IMR-90 (cell line): ENCODE results near the gene REC114. TPM values are rescaled to one million over a fixed set of nuclear protein-coding genes. Genes with fewer than 3 reads are reported as not detected.

ENCODE experiments used
- ATAC-seq: fragments of 200-7000 bp; cut with Tn5 transposase; 2 replicates; pipeline ENCODE4 v1.9.1; 2020; ENCODE audit warnings: low read depth, mild to moderate bottlenecking, moderate library complexity
- BruUV-seq: library from RNA; stranded (reverse); fragments of 400-500 nt; replicated peaks from 2 replicates; lab custom pipeline; 2021; lab: Mats Ljungman, UMichigan
- CTCF ChIA-PET: fragments of 300-600 bp; formaldehyde crosslinking; extraction: SDS; loops from one replicate; lab custom pipeline; 2021; ENCODE audit warnings: antibody characterized with exemption; lab: Yijun Ruan, JAX
- POLR2A ChIA-PET: fragments of 300-600 bp; sonication (Branson Sonifier 250); formaldehyde crosslinking; loops from one replicate; lab custom pipeline; 2022; ENCODE audit warnings: antibody characterized with exemption; ENCODE audit not compliant: unreplicated experiment; lab: Charles Lee
- DNase-seq: peaks from one replicate; pipeline ENCODE4 v3.0.0; 2013
- H2AFZ ChIP-seq: replicated peaks from 2 replicates; pipeline ENCODE3; 2013; ENCODE audit warnings: low read length, mild to moderate bottlenecking; ENCODE audit not compliant: poor library complexity
- H2AK5ac ChIP-seq: 2 replicates; pipeline ENCODE4 v1.6.1; 2013; ENCODE audit warnings: low read depth, low read length, inconsistent platforms
- H2AK9ac ChIP-seq: replicated peaks from 2 replicates; pipeline ENCODE3; 2013; ENCODE audit warnings: mild to moderate bottlenecking, low read depth, low read length, moderate library complexity; ENCODE audit not compliant: poor library complexity
- H2BK120ac ChIP-seq: 2 replicates; pipeline ENCODE4 v1.6.1; 2013; ENCODE audit warnings: low read depth, low read length, inconsistent platforms
- H2BK15ac ChIP-seq: 3 replicates; pipeline ENCODE4 v1.6.1; 2013; ENCODE audit warnings: low read depth, low read length, inconsistent platforms
- H2BK20ac ChIP-seq: 2 replicates; pipeline ENCODE4 v1.6.1; 2013; ENCODE audit warnings: low read depth, mild to moderate bottlenecking, inconsistent platforms, low read length, moderate library complexity
- H2BK5ac ChIP-seq: 2 replicates; pipeline ENCODE4 v1.6.1; 2013; ENCODE audit warnings: mild to moderate bottlenecking, low read depth, low read length, inconsistent platforms; ENCODE audit not compliant: poor library complexity, severe bottlenecking
- H3K14ac ChIP-seq: replicated peaks from 2 replicates; pipeline ENCODE4 v1.6.1; 2013; ENCODE audit warnings: low read depth, low read length, inconsistent platforms
- H3K18ac ChIP-seq: 2 replicates; pipeline ENCODE4 v1.6.1; 2013; ENCODE audit warnings: low read depth, low read length, control low read depth
- H3K23ac ChIP-seq: 2 replicates; pipeline ENCODE4 v1.6.1; 2013; ENCODE audit warnings: low read depth, low read length, inconsistent platforms
- H3K27ac ChIP-seq: 2 replicates; pipeline ENCODE4 v1.5.1; 2013; ENCODE audit warnings: mild to moderate bottlenecking, control low read depth, low read length; ENCODE audit not compliant: insufficient read depth
- H3K27me3 ChIP-seq: 2 replicates; pipeline ENCODE4 v1.6.1; 2013; ENCODE audit warnings: low read length; ENCODE audit not compliant: control insufficient read depth, insufficient read depth
- H3K36me3 ChIP-seq: 2 replicates; pipeline ENCODE4 v1.6.1; 2013; ENCODE audit warnings: low read length, mixed read lengths; ENCODE audit not compliant: control insufficient read depth, insufficient read depth
- H3K4ac ChIP-seq: 2 replicates; pipeline ENCODE4 v1.6.1; 2013; ENCODE audit warnings: low read depth, low read length, inconsistent platforms
- H3K4me1 ChIP-seq: 2 replicates; pipeline ENCODE4 v1.6.1; 2013; ENCODE audit warnings: low read length, mixed read lengths; ENCODE audit not compliant: control insufficient read depth, insufficient read depth
- H3K4me2 ChIP-seq: 2 replicates; pipeline ENCODE4 v1.6.1; 2013; ENCODE audit warnings: low read depth, mild to moderate bottlenecking, control low read depth, low read length, moderate library complexity
- H3K4me3 ChIP-seq: 2 replicates; pipeline ENCODE4 v1.5.1; 2013; ENCODE audit warnings: low read depth, mild to moderate bottlenecking, control low read depth, low read length, moderate library complexity; ENCODE audit not compliant: insufficient read depth
- H3K56ac ChIP-seq: 2 replicates; pipeline ENCODE4 v1.6.1; 2013; ENCODE audit warnings: low read length, inconsistent platforms; ENCODE audit not compliant: insufficient read depth; ENCODE audit errors: extremely low read depth
- H3K79me1 ChIP-seq, 2 experiments: 2 replicates each; pipeline ENCODE4 v1.6.1; 2013; ENCODE audit warnings: low read length in 2 of 2, inconsistent platforms in 1 of 2, low read depth in 1 of 2
- H3K9ac ChIP-seq: 2 replicates; pipeline ENCODE4 v1.6.1; 2013; ENCODE audit warnings: low read depth, low read length, control low read depth
- H3K9me1 ChIP-seq: 2 replicates; pipeline ENCODE4 v1.6.1; 2013; ENCODE audit warnings: low read length, inconsistent platforms; ENCODE audit not compliant: insufficient read depth
- H3K9me3 ChIP-seq: 2 replicates; pipeline ENCODE4 v1.6.1; 2013; ENCODE audit warnings: low read length; ENCODE audit not compliant: control insufficient read depth, insufficient read depth
- H4K20me1 ChIP-seq: 2 replicates; pipeline ENCODE4 v1.6.1; 2013; ENCODE audit warnings: low read length, inconsistent platforms; ENCODE audit not compliant: insufficient read depth
- H4K5ac ChIP-seq: 2 replicates; pipeline ENCODE4 v1.6.1; 2013; ENCODE audit warnings: mild to moderate bottlenecking, low read depth, low read length, control low read depth
- H4K8ac ChIP-seq, 2 experiments: 2 replicates each; pipeline ENCODE4 v1.6.1; 2013; ENCODE audit warnings: low read depth in 2 of 2, low read length in 2 of 2, control low read depth in 1 of 2, inconsistent platforms in 1 of 2
- H4K91ac ChIP-seq: 2 replicates; pipeline ENCODE4 v1.6.1; 2013; ENCODE audit warnings: low read depth, low read length, inconsistent platforms; ENCODE audit not compliant: insufficient read depth
- BHLHE40 ChIP-seq: fragments of 150-350 bp; IDR thresholded peaks from 2 replicates; pipeline ENCODE4 v1.6.1; 2016; ENCODE audit warnings: mild to moderate bottlenecking, low read depth, low read length
- CEBPB ChIP-seq: IDR thresholded peaks from 2 replicates; pipeline ENCODE4 v1.6.1; 2012; ENCODE audit warnings: low read depth, low read length, improper control_type of control experiment
- CHD1 ChIP-seq: IDR thresholded peaks from 2 replicates; pipeline ENCODE4 v1.6.1; 2012; ENCODE audit warnings: low read depth, low read length, improper control_type of control experiment
- FOS ChIP-seq: fragments of 150-350 bp; IDR thresholded peaks from 2 replicates; pipeline ENCODE4 v1.6.1; 2016; ENCODE audit warnings: low read depth, low read length
- MAFK ChIP-seq: IDR thresholded peaks from 2 replicates; pipeline ENCODE4 v1.6.1; 2012; ENCODE audit warnings: low read depth, low read length, improper control_type of control experiment
- MAZ ChIP-seq: IDR thresholded peaks from 2 replicates; pipeline ENCODE4 v1.6.1; 2012; ENCODE audit warnings: low read depth, mild to moderate bottlenecking, low read length, improper control_type of control experiment, moderate library complexity, borderline replicate concordance
- NFE2L2 ChIP-seq: fragments of 150-350 bp; IDR thresholded peaks from 2 replicates; pipeline ENCODE4 v1.6.1; 2016; ENCODE audit warnings: low read depth, mild to moderate bottlenecking, low read length
- RFX5 ChIP-seq: IDR thresholded peaks from 2 replicates; pipeline ENCODE4 v1.8.0; 2012; ENCODE audit warnings: low read depth, mild to moderate bottlenecking, low read length, moderate library complexity
- SMC3 ChIP-seq: fragments of 150-350 bp; IDR thresholded peaks from 2 replicates; pipeline ENCODE4 v1.6.1; 2016; ENCODE audit warnings: low read depth, mild to moderate bottlenecking, antibody characterized with exemption, low read length, moderate library complexity
- WGBS, 2 experiments: methylation state at CpG; one replicate each; pipeline versions ENCODE4 v1.1.5 to v1.1.7; 2013; ENCODE audit warnings: missing lambda C conversion rate in 2 of 2; ENCODE audit not compliant: insufficient read length in 1 of 2; ENCODE audit errors: extremely low coverage in 2 of 2; 5-methylcytosine and 5-hydroxymethylcytosine counted together
- dilution Hi-C: fragments of 300-500 bp; cut with HindIII; formaldehyde crosslinking; loops from one replicate; pipeline ENCODE4 v1.14.3; 2018; ENCODE audit warnings: low sequenced_read_pairs; ENCODE audit not compliant: unreplicated experiment
- in situ Hi-C: fragments of 300-500 bp; cut with MboI; formaldehyde crosslinking; loops from 3 replicates; pipeline ENCODE4 v1.14.3; 2019; ENCODE audit warnings: low sequenced_read_pairs, inconsistent platforms, mixed read lengths
- intact Hi-C: fragments of 100-400 bp; cut with micrococcal nuclease; formaldehyde crosslinking; loops from 2 replicates; pipeline ENCODE4 v1.10.0; 2022
- polyA plus RNA-seq, 3 experiments: library from polyadenylated mRNA; depleted of rRNA; stranded (reverse); fragments of >200 nt; gene quantifications; 2 replicates each; pipeline ENCODE4 v1.2.3, GENCODE V29; 2012; ENCODE audit warnings: low replicate concordance in 1 of 3
- total RNA-seq: library from RNA; depleted of rRNA; stranded (reverse); fragments of >200 nt; gene quantifications from 2 replicates; pipeline ENCODE4 v1.2.3, GENCODE V29; 2012
- TF ChIP-seq, protein P1 (sequence below): fragments of 150-350 bp; IDR thresholded peaks from 2 replicates; pipeline ENCODE4 v1.6.1; 2016; ENCODE audit warnings: low read depth, mild to moderate bottlenecking, low read length, moderate library complexity, borderline replicate concordance
- TF ChIP-seq, protein P2 (sequence below): conservative IDR thresholded peaks from 2 replicates; pipeline ENCODE4 v1.5.1; 2012; ENCODE audit warnings: mild to moderate bottlenecking, low read depth, low read length, improper control_type of control experiment
- TF ChIP-seq, protein P3 (sequence below): fragments of 150-350 bp; IDR thresholded peaks from 2 replicates; pipeline ENCODE4 v1.6.1; 2017; ENCODE audit warnings: mild to moderate bottlenecking, antibody characterized with exemption, low read length, low read depth

Gene REC114
- total and polyA plus RNA-seq, 2 of the 4 experiments (the other 2 are of a cell fraction), result not detected

DNA sequence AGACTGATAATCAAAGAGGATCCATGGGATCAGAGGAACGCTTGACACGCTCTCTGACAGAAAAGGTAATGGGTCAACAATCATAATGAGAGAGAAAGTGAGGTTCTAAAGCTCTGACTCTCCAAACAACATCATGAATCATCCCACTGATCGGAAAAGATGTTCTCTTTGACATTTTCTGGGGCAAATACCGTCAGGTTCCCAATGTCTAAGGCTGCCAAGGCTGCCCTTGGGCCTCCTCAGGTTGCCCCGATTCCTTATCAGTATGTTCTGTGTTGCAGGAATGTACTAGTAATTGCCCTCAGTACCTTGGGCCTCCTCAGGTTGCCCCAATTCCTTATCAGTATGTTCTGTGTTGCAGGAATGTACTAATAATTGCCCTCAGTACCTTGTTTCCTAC lies 129.3 kb downstream of the REC114 start:
- WGBS, 2 experiments, result 100% methylated on average over 3 of the region's 5 CpGs; no CpG with 5 or more reads in 1 of the 2 experiments
- dilution Hi-C loops (no loop called here), in situ Hi-C loops (loop anchor here (5.0 kb wide), 1 partner anchor 60 kb away; the partner anchor contains the start of gene NPTN), intact Hi-C loops (no loop called here)
- Histone ChIP-seq H3K9ac (no peak overlapping the region), H2BK20ac (no peak overlapping the region), H3K36me3 (peaks cover 52% of the 10 kb centered on the region), H3K4ac (no peak overlapping the region), H3K27ac (no peak overlapping the region), H4K91ac (no peak overlapping the region), H4K8ac (no peak overlapping the region), H3K56ac (no peak overlapping the region), H2BK5ac (no peak overlapping the region), H2BK120ac (no peak overlapping the region), H2AK9ac (no peak overlapping the region), H3K4me1 (peaks cover 5% of the 10 kb centered on the region), H2AFZ (no peak overlapping the region), H3K4me3 (no peak overlapping the region), H3K27me3 (no peaks in the 10 kb centered on the region), H3K18ac (no peak overlapping the region), H2AK5ac (no peak overlapping the region), H3K9me1 (peaks cover 7% of the 10 kb centered on the region; the same call in 1 of the 2 replicates), H3K9me3 (no peaks in the 10 kb centered on the region), H3K79me1 (peaks cover 21 to 52% of the 10 kb centered on the region in 2 experiments; a peak in 3 of 4 replicates), H3K14ac (no peak overlapping the region), H2BK15ac (no peak overlapping the region), H4K5ac (no peak overlapping the region), H3K4me2 (no peak overlapping the region), H3K23ac (no peak overlapping the region), H4K20me1 (peaks cover 10% of the 10 kb centered on the region)
- no peak for ATAC-seq
- TF ChIP-seq FOS (no peak), CEBPB (no peak), NFE2L2 (no peak), MAZ (no peak), MAFK (no peak), CHD1 (no peak), SMC3 (no peak), BHLHE40 (no peak), RFX5 (no peak)
- TF ChIP-seq, protein P1, sequence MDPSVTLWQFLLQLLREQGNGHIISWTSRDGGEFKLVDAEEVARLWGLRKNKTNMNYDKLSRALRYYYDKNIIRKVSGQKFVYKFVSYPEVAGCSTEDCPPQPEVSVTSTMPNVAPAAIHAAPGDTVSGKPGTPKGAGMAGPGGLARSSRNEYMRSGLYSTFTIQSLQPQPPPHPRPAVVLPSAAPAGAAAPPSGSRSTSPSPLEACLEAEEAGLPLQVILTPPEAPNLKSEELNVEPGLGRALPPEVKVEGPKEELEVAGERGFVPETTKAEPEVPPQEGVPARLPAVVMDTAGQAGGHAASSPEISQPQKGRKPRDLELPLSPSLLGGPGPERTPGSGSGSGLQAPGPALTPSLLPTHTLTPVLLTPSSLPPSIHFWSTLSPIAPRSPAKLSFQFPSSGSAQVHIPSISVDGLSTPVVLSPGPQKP, result no peak
- TF ChIP-seq, protein P2, sequence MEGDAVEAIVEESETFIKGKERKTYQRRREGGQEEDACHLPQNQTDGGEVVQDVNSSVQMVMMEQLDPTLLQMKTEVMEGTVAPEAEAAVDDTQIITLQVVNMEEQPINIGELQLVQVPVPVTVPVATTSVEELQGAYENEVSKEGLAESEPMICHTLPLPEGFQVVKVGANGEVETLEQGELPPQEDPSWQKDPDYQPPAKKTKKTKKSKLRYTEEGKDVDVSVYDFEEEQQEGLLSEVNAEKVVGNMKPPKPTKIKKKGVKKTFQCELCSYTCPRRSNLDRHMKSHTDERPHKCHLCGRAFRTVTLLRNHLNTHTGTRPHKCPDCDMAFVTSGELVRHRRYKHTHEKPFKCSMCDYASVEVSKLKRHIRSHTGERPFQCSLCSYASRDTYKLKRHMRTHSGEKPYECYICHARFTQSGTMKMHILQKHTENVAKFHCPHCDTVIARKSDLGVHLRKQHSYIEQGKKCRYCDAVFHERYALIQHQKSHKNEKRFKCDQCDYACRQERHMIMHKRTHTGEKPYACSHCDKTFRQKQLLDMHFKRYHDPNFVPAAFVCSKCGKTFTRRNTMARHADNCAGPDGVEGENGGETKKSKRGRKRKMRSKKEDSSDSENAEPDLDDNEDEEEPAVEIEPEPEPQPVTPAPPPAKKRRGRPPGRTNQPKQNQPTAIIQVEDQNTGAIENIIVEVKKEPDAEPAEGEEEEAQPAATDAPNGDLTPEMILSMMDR, result no peak
- TF ChIP-seq, protein P3, sequence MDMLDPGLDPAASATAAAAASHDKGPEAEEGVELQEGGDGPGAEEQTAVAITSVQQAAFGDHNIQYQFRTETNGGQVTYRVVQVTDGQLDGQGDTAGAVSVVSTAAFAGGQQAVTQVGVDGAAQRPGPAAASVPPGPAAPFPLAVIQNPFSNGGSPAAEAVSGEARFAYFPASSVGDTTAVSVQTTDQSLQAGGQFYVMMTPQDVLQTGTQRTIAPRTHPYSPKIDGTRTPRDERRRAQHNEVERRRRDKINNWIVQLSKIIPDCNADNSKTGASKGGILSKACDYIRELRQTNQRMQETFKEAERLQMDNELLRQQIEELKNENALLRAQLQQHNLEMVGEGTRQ, result no peak
- POLR2A ChIA-PET, result no interaction called here
- no TSS peak for BruUV-seq
- DNase-seq, result no peak
- CTCF ChIA-PET, result no interaction called here
